ENCODE results near the gene NFATC4. TPM values are rescaled to one million over a fixed set of nuclear protein-coding genes. Genes with fewer than 3 reads are reported as not detected.
A peak's percentile ranks its signal among the peaks of the same experiment; 100 is the strongest.

NFATC4 gene
- total RNA-seq, 2 donors from 2014 or later = 24.8 to 34.1 TPM

DNA sequence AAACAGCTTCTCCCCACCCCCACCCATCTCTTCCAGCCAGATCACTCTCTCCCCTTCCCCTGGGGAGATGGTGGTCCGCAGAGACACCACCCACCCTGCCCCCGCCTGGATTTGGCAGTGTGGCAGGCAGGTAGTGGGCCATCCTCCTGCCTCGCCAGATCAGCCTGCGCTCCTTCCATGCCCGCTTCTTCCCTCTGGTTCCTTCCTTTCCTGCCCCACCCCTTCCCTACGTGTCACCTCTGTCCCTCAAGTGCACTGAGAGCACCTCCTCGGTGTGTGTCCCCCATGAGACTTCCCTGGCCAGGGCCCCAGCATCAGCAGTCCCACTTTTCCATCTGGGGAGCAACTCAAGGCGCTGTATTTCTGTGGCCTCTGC, 31.5 kb downstream of the NFATC4 start:
- H3K27me3 Mint-ChIP-seq (ENCODE audit: insufficient read depth) = peaks cover 7% of the 10 kb centered on the region
- H3K27ac ChIP-seq (ENCODE audit: low read depth, low read length) = no peak overlapping the region
- H3K9me3 ChIP-seq (ENCODE audit: control insufficient read depth, low read length) = no peaks in the 10 kb centered on the region
- WGBS, 2 experiments (ENCODE audit: insufficient coverage in 1 of 2, insufficient read length in 1 of 2) = 26 to 38% methylated on average over 2 to 8 of the region's 8 CpGs
- no peaks in the 10 kb centered on the region for H3K36me3 Mint-ChIP-seq (ENCODE audit: low read depth)
- peak overlapping the region; percentile 76 for H3K4me3 ChIP-seq (ENCODE audit: low read length)
- H3K27me3 ChIP-seq (ENCODE audit: control insufficient read depth, insufficient read depth, low read length, poor library complexity, severe bottlenecking) = no peaks in the 10 kb centered on the region
- H3K27ac Mint-ChIP-seq = no peak overlapping the region
- H3K4me3 Mint-ChIP-seq = peak overlapping the region; percentile 72
- TF ChIP-seq, protein P1, sequence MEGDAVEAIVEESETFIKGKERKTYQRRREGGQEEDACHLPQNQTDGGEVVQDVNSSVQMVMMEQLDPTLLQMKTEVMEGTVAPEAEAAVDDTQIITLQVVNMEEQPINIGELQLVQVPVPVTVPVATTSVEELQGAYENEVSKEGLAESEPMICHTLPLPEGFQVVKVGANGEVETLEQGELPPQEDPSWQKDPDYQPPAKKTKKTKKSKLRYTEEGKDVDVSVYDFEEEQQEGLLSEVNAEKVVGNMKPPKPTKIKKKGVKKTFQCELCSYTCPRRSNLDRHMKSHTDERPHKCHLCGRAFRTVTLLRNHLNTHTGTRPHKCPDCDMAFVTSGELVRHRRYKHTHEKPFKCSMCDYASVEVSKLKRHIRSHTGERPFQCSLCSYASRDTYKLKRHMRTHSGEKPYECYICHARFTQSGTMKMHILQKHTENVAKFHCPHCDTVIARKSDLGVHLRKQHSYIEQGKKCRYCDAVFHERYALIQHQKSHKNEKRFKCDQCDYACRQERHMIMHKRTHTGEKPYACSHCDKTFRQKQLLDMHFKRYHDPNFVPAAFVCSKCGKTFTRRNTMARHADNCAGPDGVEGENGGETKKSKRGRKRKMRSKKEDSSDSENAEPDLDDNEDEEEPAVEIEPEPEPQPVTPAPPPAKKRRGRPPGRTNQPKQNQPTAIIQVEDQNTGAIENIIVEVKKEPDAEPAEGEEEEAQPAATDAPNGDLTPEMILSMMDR (conservative IDR thresholded peaks at IDR 0.05) = no peak
- peaks cover 3% of the 10 kb centered on the region for H3K4me1 ChIP-seq (ENCODE audit: control insufficient read depth, insufficient read depth, low read length)
- H3K9me3 Mint-ChIP-seq = no peaks in the 10 kb centered on the region
- H3K4me1 Mint-ChIP-seq = peaks cover 43% of the 10 kb centered on the region
- H3K36me3 ChIP-seq (ENCODE audit: control insufficient read depth, insufficient read depth, low read length) = no peaks in the 10 kb centered on the region
- DNase-seq = no peak
- peak overlapping the region; percentile 28 for H3K9ac ChIP-seq (ENCODE audit: extremely low read depth, low read length, poor library complexity, severe bottlenecking)

DNA sequence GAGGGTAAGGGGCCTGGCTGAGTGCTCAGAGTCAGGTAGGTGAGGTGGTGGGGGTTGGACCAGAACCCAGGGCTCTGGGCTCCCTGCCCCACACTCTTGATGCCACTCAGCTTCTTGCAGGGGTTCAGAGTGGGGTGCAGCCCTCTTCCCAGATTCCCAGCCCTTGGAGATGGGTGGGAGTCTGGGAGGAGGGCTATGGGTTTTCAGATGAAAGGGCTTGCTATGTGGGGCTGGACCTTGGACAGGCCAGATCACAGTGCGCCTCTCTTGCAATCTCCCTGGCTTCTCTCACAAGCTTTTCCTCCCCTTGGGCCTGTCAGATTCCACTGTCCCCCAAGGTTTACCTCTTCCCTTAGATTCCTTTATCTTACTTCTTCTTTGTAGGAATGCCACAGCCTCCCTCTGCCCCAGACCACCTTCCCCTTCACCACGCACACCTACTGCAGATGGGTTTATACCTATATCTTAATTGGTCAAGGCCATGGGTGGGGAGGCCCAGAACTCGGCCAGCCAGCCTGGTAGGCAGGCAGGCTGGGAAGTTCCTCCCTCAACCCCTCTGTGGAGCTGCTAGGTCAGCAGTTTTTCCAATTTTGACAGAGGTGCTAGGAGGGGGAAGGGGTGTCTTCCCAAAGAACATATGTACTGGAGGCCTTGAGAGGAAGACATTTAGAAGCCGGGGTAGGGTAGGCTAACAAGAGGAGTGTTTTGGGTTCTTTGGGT, 32.2 kb downstream of the NFATC4 start:
- peaks cover 3% of the 10 kb centered on the region for H3K4me1 ChIP-seq (ENCODE audit: control insufficient read depth, insufficient read depth, low read length)
- 92 to 95% methylated on average over 3 to 4 of the region's 4 CpGs for WGBS, 2 experiments (ENCODE audit: insufficient coverage in 1 of 2, insufficient read length in 1 of 2)
- Mint-ChIP-seq H3K4me1 (peaks cover 50% of the 10 kb centered on the region), H3K4me3 (peak overlapping the region; percentile 72), H3K9me3 (no peaks in the 10 kb centered on the region), H3K27me3 (ENCODE audit: insufficient read depth) (peaks cover 7% of the 10 kb centered on the region), H3K36me3 (ENCODE audit: low read depth) (no peaks in the 10 kb centered on the region), H3K27ac (no peak overlapping the region)
- no peak overlapping the region for H3K27ac ChIP-seq (ENCODE audit: low read depth, low read length)
- H3K9me3 ChIP-seq (ENCODE audit: control insufficient read depth, low read length) = no peaks in the 10 kb centered on the region
- no peaks in the 10 kb centered on the region for H3K27me3 ChIP-seq (ENCODE audit: control insufficient read depth, insufficient read depth, low read length, poor library complexity, severe bottlenecking)
- DNase-seq = no peak
- peak overlapping the region; percentile 76 for H3K4me3 ChIP-seq (ENCODE audit: low read length)
- TF ChIP-seq, protein P1 (conservative IDR thresholded peaks at IDR 0.05) = no peak
- no peaks in the 10 kb centered on the region for H3K36me3 ChIP-seq (ENCODE audit: control insufficient read depth, insufficient read depth, low read length)
- no peak overlapping the region for H3K9ac ChIP-seq (ENCODE audit: extremely low read depth, low read length, poor library complexity, severe bottlenecking)

DNA sequence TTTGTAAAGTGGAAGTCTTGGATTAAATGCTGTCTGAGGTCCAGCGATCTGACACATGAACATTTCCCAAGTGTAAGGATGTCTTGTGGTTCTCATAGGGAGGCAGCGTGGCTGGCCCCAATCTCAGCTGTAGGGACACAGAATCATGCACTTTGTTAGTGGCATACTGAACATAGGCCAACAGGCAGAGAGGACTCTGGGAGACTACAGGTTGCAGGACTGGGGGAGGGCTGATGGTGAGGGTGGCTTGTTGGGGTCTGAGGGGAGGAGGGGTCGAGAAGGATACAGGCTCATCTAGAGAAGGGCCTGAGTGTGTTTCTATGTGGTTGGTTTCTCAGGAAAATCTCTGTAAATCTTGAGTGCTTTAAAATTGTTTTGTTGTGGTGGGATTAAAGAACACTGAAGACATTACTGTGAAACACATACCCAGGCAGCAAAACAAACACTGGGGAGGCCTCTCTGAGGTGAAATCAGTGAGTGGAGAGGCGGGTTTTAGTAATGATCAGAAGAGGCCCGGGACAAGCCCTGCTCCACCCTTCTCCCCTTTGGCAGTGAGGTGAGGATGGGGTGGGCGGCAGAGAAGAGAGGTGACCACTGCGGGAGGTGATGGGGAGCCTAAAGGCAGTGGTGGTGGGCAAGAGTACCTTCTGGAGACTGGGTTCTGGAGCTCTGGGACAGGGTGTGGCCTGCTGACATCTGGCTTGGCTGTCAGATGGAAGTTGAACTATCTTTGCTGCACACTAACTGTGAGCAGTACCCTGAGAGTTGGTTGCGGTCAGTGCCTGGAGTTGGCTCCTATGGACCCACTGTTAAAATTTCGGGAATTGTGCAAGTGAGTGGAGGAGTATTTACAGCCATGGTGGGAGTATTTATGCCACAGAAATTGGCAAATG, 34.1 kb downstream of the NFATC4 start:
- no peak for DNase-seq
- no peak overlapping the region for H3K9ac ChIP-seq (ENCODE audit: extremely low read depth, low read length, poor library complexity, severe bottlenecking)
- H3K4me1 ChIP-seq (ENCODE audit: control insufficient read depth, insufficient read depth, low read length) = peaks cover 3% of the 10 kb centered on the region
- no peaks in the 10 kb centered on the region for H3K36me3 ChIP-seq (ENCODE audit: control insufficient read depth, insufficient read depth, low read length)
- H3K27ac ChIP-seq (ENCODE audit: low read depth, low read length) = no peak overlapping the region
- TF ChIP-seq, protein P1 (conservative IDR thresholded peaks at IDR 0.05) = no peak
- no peak overlapping the region for H3K4me3 Mint-ChIP-seq
- peaks cover 1% of the 10 kb centered on the region for H3K36me3 Mint-ChIP-seq (ENCODE audit: low read depth)
- no peak overlapping the region for H3K4me3 ChIP-seq (ENCODE audit: low read length)
- H3K27ac Mint-ChIP-seq = no peak overlapping the region
- H3K27me3 Mint-ChIP-seq (ENCODE audit: insufficient read depth) = peaks cover 5% of the 10 kb centered on the region
- H3K9me3 Mint-ChIP-seq = no peaks in the 10 kb centered on the region
- H3K4me1 Mint-ChIP-seq = peaks cover 46% of the 10 kb centered on the region
- H3K9me3 ChIP-seq (ENCODE audit: control insufficient read depth, low read length) = no peaks in the 10 kb centered on the region
- no peaks in the 10 kb centered on the region for H3K27me3 ChIP-seq (ENCODE audit: control insufficient read depth, insufficient read depth, low read length, poor library complexity, severe bottlenecking)
- WGBS, 2 experiments (ENCODE audit: insufficient coverage in 1 of 2, insufficient read length in 1 of 2) = 73 to 78% methylated on average over 4 to 9 of the region's 9 CpGs
